Heart left ventricle (tissue), 16 donors: ENCODE data around the gene CPNE4. TPM values are rescaled to one million over a fixed set of nuclear protein-coding genes. Genes with fewer than 3 reads are reported as not detected.

Experiments
- ATAC-seq, 4 donors: fragments of 200-7000 bp; cut with Tn5 transposase; one replicate each; pipeline ENCODE4 v1.9.1; 2020 to 2022; ENCODE audit warnings: moderate library complexity in 4 of 4, mild to moderate bottlenecking in 3 of 4, moderate number of reproducible peaks in 1 of 4
- DNase-seq, 5 donors: peaks; one replicate each; pipeline ENCODE4 v3.0.0-alpha.2; 2020
- H3K27ac ChIP-seq, 12 donors: fragments of 200-600 bp; sonication (generic) in 4 of 12; one replicate each; pipeline versions ENCODE4 v1.5.0 to v1.8.0; 2016 to 2022; ENCODE audit warnings: mild to moderate bottlenecking in 2 of 12
- H3K27me3 ChIP-seq, 9 donors: fragments of 200-600 bp; sonication (generic) in 2 of 9; one replicate each; pipeline versions ENCODE4 v1.5.1 to v1.8.0; 2016 to 2022; ENCODE audit warnings: mild to moderate bottlenecking in 3 of 9
- H3K36me3 ChIP-seq, 9 donors: fragments of 200-600 bp; sonication (generic) in 2 of 9; one replicate each; pipeline versions ENCODE4 v1.5.0 to v1.8.0; 2018 to 2022; ENCODE audit warnings: mild to moderate bottlenecking in 2 of 9
- H3K4me1 ChIP-seq, 12 donors: fragments of 200-600 bp; sonication (generic) in 4 of 12; one replicate each; pipeline versions ENCODE4 v1.5.0 to v1.8.0; 2016 to 2022; ENCODE audit warnings: mild to moderate bottlenecking in 3 of 12
- H3K4me3 ChIP-seq, 12 donors: fragments of 200-600 bp; sonication (generic) in 4 of 12; one replicate each; pipeline versions ENCODE4 v1.5.0 to v1.8.0; 2017 to 2022; ENCODE audit warnings: mild to moderate bottlenecking in 9 of 12, moderate library complexity in 4 of 12
- H3K9me3 ChIP-seq, 12 donors: fragments of 200-600 bp; sonication (generic) in 4 of 12; one replicate each; pipeline versions ENCODE4 v1.5.0 to v1.8.0; 2016 to 2022; ENCODE audit warnings: mild to moderate bottlenecking in 1 of 12
- CTCF ChIP-seq, 12 donors: fragments of 200-600 bp; sonication (generic) in 4 of 12; IDR thresholded peaks; one replicate each; pipeline versions ENCODE4 v1.5.0 to v1.8.0; 2018 to 2022; ENCODE audit warnings: antibody characterized with exemption in 12 of 12, mild to moderate bottlenecking in 5 of 12
- POLR2A ChIP-seq, 2 donors: fragments of 450-650 bp; IDR thresholded peaks; one replicate each; pipeline ENCODE4 v1.6.1; 2017; ENCODE audit warnings: antibody characterized with exemption in 2 of 2, mild to moderate bottlenecking in 2 of 2, moderate library complexity in 2 of 2
- WGBS, 4 donors: extraction: QIAGEN DNeasy Blood & Tissue Kit in 2 of 4; methylation state at CpG; one replicate each; pipeline versions ENCODE4 v1.1.5 to v1.1.7; 2013 to 2018; 5-methylcytosine and 5-hydroxymethylcytosine counted together
- intact Hi-C, 10 donors: fragments of 100-400 bp; cut with DNase I; formaldehyde crosslinking; loops; one replicate each; pipeline versions ENCODE4 v1.11.1 to v1.14.2; 2022
- polyA plus RNA-seq, 2 donors: library from polyadenylated mRNA; stranded (reverse); fragments of 200-250 nt; gene quantifications; one replicate each; pipeline ENCODE4 v1.2.3, GENCODE V29; 2013
- total RNA-seq, 9 donors: library from RNA; depleted of rRNA in 2 of 9; stranded (reverse); fragments of >200 nt in 2 of 9; fragmentation: NEBNext Ultra II Directional in 3 of 9; extraction: Animal tissue kit (Norgen Biotek cat#: 25700) in 3 of 9; gene quantifications; one replicate each; pipeline versions ENCODE4 v1.1.0 to v1.2.4, GENCODE V29; 2016 to 2023
- donor health status: ischemic (EF 13 %, LVEDD 7.1; RV severe dilation, severe dysfunction).
- donor health status: healthy with polysubstance abuse.
- donor health status: DM: no; HTN: yes; CAD: no.
- donor health status: DM: no; HTN: no; CAD: no.
- donor health status: ischemic (EF 25% LVEDD 6.9; RV normal size, moderate dysfunction).
- donor health status: ischemic (EF 25% LVEDD 5.7; RV mildly dilated, moderate dysfunction).
- donor health status: healthy.
- donor health status: DM: yes; HTN: yes; CAD: no.
- donor health status: ischemic (EF 35%, LVEDD 5.7; RV mildly dilated, moderate dysfunction).
- donor health status: nonischemic (EF 11% LVEDD 7.7; RV severe dilation, severe dysfunction).
- donor health status: DM: yes; HTN: yes; CAD: no.
- donor health status: PGD.
- donor health status: ischemic (EF 29% LVEDD 5.4; RV normal size, mild dysfunction).
- donor health status: nonischemic (EF 23%, LVEDD 6.1; RV moderate dilation, normal function).

Gene CPNE4
- total and polyA plus RNA-seq, 11 donors: 1.7 to 99.7 (median 24.9) TPM

GRCh38 chr3:131612745-131613144 is 422.1 kb downstream of the CPNE4 start:
- H3K36me3 ChIP-seq: no peaks in the 10 kb centered on the region
- no peaks in the 10 kb centered on the region for H3K9me3 ChIP-seq
- intact Hi-C loops: no loop called here
- DNase-seq (no peak), ATAC-seq (no peak)
- H3K4me1 ChIP-seq: peaks cover 0 to 10% (median 0%) of the 10 kb centered on the region in 12 donors
- H3K27ac ChIP-seq: no peak overlapping the region
- TF ChIP-seq POLR2A (IDR thresholded peaks at IDR 0.05) (no peak), CTCF (IDR thresholded peaks at IDR 0.05) (no peak)
- 76 to 95% (median 87%) methylated on average over 1 of the region's 1 CpG for WGBS, 4 donors
- H3K27me3 ChIP-seq: no peaks in the 10 kb centered on the region
- H3K4me3 ChIP-seq: no peak overlapping the region

DNA sequence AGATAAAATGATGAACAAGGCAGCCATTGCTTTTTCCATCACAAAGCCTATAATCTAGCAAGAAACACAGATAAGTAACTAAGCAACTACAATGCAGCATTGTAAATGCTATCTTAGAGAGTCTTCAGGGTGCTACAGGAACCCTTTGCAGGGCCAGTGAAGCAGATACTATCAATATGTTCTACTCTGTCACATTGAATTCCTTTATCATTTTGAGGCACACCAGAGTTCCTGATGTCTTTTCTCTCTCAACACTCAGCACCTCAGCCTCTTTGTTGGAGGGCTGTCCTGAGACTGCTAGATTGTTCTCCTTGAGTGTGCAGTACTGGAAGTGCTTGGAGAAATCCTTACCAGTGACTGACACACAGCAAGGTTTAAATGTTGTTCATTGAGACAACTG is 424.6 kb downstream of the CPNE4 start:
- TF ChIP-seq POLR2A (IDR thresholded peaks at IDR 0.05) (no peak), CTCF (IDR thresholded peaks at IDR 0.05) (no peak)
- no peaks in the 10 kb centered on the region for H3K4me1 ChIP-seq
- ATAC-seq: peak in 2 of 4 donors; percentile 68 to 71
- no peak overlapping the region for H3K27ac ChIP-seq
- intact Hi-C loops: no loop called here
- no peaks in the 10 kb centered on the region for H3K9me3 ChIP-seq
- DNase-seq: no peak
- no peaks in the 10 kb centered on the region for H3K27me3 ChIP-seq
- H3K4me3 ChIP-seq: no peak overlapping the region
- no peaks in the 10 kb centered on the region for H3K36me3 ChIP-seq

DNA sequence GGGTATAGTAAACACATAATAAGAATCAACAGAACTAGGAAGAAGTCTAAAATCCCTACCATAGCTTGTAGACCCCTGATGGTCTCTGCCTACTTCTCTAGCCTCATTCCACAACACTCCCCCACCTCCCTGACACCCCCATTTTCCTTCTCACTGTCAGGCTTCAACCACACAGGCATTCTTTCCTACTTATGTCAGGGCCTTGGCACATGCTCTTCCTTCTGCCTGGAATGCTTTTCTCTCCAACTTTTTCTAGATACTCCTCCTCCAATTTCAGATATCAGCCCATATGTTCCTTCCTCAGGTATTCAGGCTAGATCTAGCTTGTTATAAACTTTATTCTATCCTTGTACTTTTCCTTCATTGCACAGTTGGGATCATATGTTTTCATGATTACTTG is 426.1 kb downstream of the CPNE4 start:
- no peak for ATAC-seq
- intact Hi-C loops: no loop called here
- DNase-seq: no peak
- H3K27ac ChIP-seq: no peak overlapping the region
- H3K27me3 ChIP-seq: no peaks in the 10 kb centered on the region
- H3K9me3 ChIP-seq: no peaks in the 10 kb centered on the region
- no peak for TF ChIP-seq CTCF (IDR thresholded peaks at IDR 0.05)
- no peak for TF ChIP-seq POLR2A (IDR thresholded peaks at IDR 0.05)
- H3K36me3 ChIP-seq: no peaks in the 10 kb centered on the region
- H3K4me3 ChIP-seq: no peak overlapping the region
- no peaks in the 10 kb centered on the region for H3K4me1 ChIP-seq

DNA sequence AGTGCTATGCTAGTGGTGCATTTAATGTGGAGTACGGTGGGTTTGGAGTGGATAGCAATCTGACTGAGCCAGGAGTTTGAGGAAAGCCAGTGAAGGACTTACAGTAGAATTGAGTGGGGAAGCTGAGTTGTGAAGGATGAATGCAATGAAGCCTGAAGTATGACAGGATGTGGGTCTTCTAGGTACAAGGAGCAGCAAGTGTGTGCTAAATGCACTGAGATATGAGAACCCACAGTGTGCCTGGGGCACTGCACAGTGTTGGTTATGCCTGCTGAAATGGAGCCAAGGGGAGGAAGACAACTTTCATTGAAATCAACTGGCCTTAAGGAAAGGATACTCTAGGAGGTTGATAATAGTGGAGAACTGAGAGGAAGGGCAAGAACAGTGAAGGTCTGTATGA is 426.5 kb downstream of the CPNE4 start:
- intact Hi-C loops: no loop called here
- no peak overlapping the region for H3K27ac ChIP-seq
- H3K4me1 ChIP-seq: peaks cover 0 to under 1% (median 0%) of the 10 kb centered on the region in 12 donors
- H3K27me3 ChIP-seq: no peaks in the 10 kb centered on the region
- no peaks in the 10 kb centered on the region for H3K9me3 ChIP-seq
- WGBS, 4 donors: 74 to 82% (median 78%) methylated on average over 1 of the region's 1 CpG
- ATAC-seq (no peak), DNase-seq (no peak)
- H3K36me3 ChIP-seq: no peaks in the 10 kb centered on the region
- TF ChIP-seq CTCF (IDR thresholded peaks at IDR 0.05) (no peak), POLR2A (IDR thresholded peaks at IDR 0.05) (no peak)
- H3K4me3 ChIP-seq: no peak overlapping the region
